GM21526 (cell line): ENCODE measurements around the gene CXXC5.

Source experiments
- ATAC-seq: cut with Tn5 transposase; IDR thresholded peaks from one replicate; pipeline ENCODE4 v1.9.1; 2021; ENCODE audit warnings: moderate library complexity; ENCODE audit not compliant: unreplicated experiment, low FRiP score

CXXC5 gene

DNA sequence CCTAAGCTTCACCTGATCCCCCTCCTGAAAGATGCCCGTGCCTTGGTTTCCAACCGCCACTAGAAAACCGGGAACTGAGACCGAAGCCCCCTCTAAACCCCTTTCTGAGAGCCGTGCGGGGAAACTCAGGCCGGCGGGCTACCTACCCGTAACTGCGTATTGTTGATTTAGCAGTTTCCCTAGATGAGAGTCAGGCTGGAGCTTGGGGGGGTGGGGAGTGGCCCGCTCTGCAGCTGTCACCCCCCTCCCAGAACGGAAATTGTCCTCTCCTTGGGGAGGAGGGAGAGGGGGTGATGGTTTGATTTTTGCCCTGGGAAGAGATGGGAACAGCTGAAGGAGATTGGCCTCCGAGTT is 2.5 kb downstream of the CXXC5 start:
- no peak for ATAC-seq

DNA sequence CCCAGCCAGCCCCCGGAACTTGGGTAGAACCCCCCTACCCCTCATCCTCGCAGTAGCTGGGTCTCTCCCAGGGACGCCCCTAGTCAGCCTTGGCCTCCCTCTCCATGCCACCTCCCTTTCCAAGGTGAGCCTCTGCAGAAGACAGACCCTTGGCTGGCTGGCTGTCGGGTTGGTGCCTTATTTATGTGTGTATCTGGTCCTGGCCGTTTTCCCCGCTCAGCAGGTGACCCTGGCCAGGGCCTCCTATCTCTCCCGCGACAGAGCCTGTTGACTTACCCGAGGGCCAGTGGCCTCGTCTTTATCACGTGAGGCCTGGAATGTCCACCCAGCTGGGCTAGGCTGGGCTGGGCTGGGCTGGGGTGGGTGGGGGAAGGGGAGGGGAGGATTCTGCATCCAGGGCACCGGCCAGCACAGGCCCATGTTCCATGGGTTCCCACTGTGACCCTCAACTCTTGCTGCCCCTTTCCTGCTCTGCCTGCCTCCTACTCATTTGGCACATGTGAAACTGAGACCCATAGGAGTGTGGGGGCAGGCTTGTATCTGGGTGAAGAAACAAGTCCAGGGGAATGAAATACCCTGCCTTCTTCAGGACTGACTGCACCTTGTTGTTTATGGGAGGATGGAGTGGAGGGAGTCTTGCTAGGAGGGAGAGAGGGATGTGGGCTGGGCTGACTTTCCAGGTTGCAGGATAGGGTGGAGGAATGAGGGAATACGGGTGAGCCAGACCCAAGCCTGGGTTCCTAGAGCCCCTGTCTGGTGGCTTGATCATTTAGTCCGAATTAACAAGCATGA is 3.1 kb downstream of the CXXC5 start:
- ATAC-seq, result no peak

DNA sequence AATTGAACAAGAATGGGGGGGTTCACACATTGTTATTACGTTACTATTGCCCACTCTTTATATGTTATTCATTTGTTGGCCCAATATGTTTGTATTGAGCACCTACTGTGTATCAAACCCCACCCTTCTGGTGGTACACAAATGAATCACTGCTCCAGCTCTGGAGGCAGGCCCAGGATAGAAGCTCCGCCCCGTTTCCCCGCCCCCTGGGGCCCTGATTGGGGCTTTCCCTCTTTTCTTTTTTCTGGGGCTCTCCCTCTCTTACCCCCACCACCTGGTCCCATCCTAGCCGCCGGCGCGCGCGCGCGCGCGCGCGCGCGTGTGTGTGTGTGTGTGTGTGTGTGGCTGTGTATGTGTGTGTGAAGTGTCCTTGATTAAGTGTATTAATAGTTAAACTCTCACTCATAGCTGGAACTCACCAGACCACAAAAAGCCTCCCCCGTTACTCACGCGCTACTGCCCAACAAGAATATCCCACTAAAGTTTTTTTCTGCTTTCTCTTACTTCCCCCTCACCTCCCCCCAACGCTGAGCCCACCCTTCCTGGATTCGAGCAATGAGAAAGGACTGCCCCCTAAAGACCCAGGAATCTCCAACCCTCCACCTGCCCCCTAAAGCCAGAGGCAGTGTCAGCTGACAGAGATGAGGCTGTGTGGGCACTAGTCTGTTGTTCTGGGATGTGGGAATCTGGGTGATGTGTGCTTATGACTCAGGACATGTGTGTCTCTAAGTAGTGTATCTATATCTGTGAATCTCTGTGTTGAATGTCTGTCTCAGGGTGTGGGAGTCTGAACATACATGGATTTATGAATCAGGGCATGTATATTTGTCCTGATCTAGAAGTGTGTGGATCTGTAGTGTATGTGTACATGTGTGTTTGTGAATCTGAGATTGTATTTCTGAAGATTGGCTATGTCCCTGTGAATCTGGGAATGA is 4.0 kb downstream of the CXXC5 start:
- peak; percentile 39 for ATAC-seq

GRCh38 chr5:139652788-139653241 is 4.7 kb downstream of the CXXC5 start:
- ATAC-seq, result no peak

DNA sequence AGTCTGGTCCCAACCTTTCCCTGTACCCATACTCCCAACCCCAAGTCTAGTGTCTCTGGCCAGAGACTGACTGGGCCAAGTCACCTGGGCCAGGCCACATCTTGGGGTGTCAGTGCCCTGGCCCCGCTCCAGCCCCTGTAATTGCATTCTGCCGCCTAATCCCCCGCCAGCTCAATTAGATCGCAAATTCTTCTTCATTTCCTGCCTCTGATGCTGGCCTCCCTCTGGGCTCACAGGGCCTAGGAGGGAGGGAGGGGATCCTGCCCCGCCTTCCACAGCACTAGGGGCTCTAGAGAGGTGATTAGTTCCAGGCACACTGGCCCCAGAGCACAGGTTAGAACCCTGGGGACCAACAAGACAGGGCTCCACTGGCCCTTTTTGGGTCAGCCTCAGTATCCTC is 5.5 kb downstream of the CXXC5 start:
- no peak for ATAC-seq

DNA sequence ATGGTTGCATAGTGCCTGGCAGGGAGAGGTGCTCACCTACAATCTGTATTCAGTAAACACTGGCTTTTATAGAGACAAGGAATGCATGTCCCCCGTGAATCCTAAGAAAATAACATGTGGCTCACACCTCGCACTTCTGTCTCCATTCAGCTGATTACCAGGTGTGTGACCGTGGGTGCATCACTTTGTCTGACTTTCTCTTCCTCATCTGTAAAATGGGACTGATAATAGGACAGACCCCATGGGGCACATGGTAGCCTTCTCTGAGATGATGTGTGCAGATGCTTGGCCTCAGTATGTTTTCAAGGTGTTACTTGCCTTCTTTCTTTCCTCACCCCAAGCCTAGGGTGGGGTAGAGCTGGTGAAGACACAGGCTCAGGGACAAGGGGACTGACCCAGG is 6.3 kb downstream of the CXXC5 start:
- no peak for ATAC-seq

DNA sequence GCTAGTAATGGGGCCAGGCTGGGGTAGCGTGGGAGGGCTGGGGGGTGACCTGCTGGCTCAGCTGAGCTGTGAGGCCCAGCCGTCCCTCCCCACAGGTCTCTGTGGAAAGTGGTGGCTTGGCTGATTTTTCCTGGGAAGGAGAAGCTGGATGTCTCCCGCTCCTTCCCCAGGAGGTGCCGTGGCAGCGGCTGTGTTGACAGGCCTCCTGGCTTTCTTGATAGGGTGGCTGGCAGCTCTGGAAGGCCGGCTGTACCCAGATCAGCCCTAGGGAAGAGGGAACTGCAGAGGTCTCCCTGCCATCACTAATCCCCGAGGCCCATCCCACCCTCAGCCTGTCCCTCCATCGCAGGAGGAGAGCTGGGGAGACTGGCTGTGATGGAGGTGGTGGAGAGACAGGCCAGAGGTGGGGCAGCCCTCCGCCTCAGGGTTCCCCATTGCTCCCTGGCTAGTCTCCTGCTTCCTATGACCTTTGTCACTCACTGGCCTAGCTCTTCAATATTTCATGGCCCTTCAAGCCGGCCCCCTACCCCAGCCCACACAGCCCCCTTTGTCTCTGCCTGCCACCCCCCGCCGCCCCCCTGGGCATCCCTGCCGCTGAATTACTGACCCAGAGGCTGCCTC is 6.8 kb downstream of the CXXC5 start:
- ATAC-seq, result no peak

DNA sequence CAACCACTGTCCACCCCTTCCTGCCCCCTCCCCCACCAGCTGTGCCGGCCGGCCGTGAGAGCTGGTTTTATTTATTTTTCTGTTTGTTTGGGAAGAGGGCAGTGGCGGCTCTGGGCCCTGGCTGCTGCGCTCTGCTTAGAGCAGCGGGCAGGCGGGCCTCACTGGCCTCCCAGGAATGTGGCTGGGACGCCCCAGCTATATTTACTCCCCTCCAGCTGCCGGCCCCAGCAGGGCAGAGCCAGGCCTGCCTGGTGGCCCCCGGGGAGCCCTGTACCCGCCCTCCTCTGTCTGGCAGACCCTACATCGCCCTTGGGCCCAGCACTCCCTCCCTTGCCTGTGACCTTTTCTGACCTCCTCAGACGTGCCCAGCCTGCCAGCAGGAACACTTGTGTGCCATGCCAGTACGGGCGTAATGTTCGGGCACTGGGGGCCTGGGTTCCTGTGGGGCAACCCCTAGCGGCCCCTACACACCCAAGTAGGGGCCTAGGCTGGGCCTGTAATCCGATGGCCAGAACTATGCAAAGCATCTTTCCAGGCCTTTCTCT is 7.7 kb downstream of the CXXC5 start:
- ATAC-seq, result no peak

- ATAC-seq, result no peak
Measured at GRCh38 chr5:139657363-139658321, 9.5 kb downstream of the CXXC5 start.

- ATAC-seq, result no peak
Measured at GRCh38 chr5:139658501-139658927, 10.4 kb downstream of the CXXC5 start.

GRCh38 chr5:139658928-139659667 is 10.9 kb downstream of the CXXC5 start:
- no peak for ATAC-seq

- no peak for ATAC-seq
Measured at GRCh38 chr5:139659695-139660101, 11.5 kb downstream of the CXXC5 start.

DNA sequence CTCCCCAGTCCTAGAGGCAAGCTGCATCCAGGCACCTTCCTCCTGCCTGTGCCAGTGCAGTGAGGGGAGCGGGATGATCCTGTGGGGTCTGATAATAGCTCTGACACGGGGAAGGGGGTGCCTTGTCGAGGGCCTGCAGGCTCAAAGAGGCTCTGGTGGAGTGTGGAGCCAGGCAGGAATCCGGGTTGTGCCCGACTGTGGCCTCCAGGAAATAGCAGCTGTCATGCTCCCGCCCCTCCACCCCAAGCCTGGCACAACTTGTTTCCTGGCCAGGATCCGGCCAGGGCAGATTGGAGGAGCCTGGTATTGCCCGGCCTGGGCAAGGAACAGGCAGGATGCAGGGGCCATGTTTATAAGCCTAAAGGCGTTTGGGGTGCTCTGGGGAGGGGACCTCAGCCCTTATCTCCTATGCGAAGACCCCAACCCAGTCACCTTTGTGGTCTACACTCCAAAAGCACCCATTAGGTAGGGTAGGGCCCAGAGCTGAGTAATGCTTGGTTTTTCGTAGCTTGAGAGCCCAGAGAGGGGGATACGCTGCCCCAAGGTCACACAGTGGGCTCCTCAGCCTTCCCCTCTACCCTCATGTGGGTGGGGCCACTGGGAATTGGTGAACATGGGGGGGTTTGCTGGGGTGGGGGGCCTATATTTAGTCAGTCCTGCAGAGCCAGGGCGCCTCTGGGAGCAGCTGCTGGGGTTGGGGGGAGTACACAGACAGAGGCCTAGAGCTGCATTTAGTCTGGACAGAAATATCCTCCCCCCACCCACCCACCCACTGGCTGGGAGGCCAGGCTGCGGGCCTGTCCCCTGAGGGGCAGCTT is 12.2 kb downstream of the CXXC5 start:
- no peak for ATAC-seq

GRCh38 chr5:139660923-139661814 is 13.0 kb downstream of the CXXC5 start:
- ATAC-seq, result no peak

GRCh38 chr5:139662617-139663016 is 14.5 kb downstream of the CXXC5 start:
- no peak for ATAC-seq

GRCh38 chr5:139663207-139664085 is 15.3 kb downstream of the CXXC5 start:
- ATAC-seq, result no peak
